ENCODE data around the gene TMEM272.

- TF ChIP-seq CTCF (IDR thresholded peaks at IDR 0.05) (no peak), POLR2A (IDR thresholded peaks at IDR 0.05) (no peak)
Observed at GRCh38 chr13:51831519-51831918, 13.5 kb downstream of the TMEM272 start.
